SU-DHL-6 (cell line): Measurements from ENCODE around the gene SPECC1.

Experiments
- H2AFZ ChIP-seq: fragments of 200-600 bp; sonication (generic); 2 replicates; pipeline ENCODE4 v1.6.1; 2014; ENCODE audit warnings: low read depth, mild to moderate bottlenecking, moderate library complexity, mixed read lengths, antibody characterized with exemption, low read length; ENCODE audit not compliant: severe bottlenecking
- H3F3A ChIP-seq: fragments of 200-600 bp; shearing (Covaris generic); 2 replicates; pipeline ENCODE4 v1.6.0; 2016; ENCODE audit warnings: antibody characterized with exemption, mild to moderate bottlenecking; ENCODE audit not compliant: insufficient read depth
- H3K27ac ChIP-seq: fragments of 200-600 bp; sonication (generic); 2 replicates; pipeline ENCODE4 v1.5.1; 2016; ENCODE audit warnings: low read depth, mild to moderate bottlenecking, low read length, moderate library complexity, mixed read lengths
- H3K27me3 ChIP-seq: fragments of 200-600 bp; sonication (generic), shearing (Covaris generic); 2 replicates; pipeline ENCODE4 v1.6.0; 2014; ENCODE audit warnings: mild to moderate bottlenecking, low read length
- H3K36me3 ChIP-seq: fragments of 200-600 bp; sonication (generic); 2 replicates; pipeline ENCODE4 v1.6.1; 2014; ENCODE audit warnings: mild to moderate bottlenecking, low read length, mixed read lengths
- H3K4me2 ChIP-seq: fragments of 300-600, 200-600 bp; shearing (Covaris generic), sonication (generic); 2 replicates; pipeline ENCODE4 v1.6.0; 2014; ENCODE audit warnings: low read length, low read depth, mild to moderate bottlenecking; ENCODE audit not compliant: poor library complexity, severe bottlenecking
- H3K4me3 ChIP-seq: fragments of 200-600 bp; sonication (generic); 2 replicates; pipeline ENCODE4 v1.5.1; 2014; ENCODE audit warnings: antibody characterized with exemption, low read length, mild to moderate bottlenecking, mixed read lengths; ENCODE audit not compliant: insufficient read depth, poor library complexity, severe bottlenecking
- H3K79me2 ChIP-seq: fragments of 200-600 bp; sonication (generic); 2 replicates; pipeline ENCODE4 v1.6.1; 2014; ENCODE audit warnings: mild to moderate bottlenecking, low read length, moderate library complexity; ENCODE audit not compliant: insufficient read depth
- H3K9ac ChIP-seq: fragments of 200-600 bp; sonication (generic); 2 replicates; pipeline ENCODE4 v1.7.0; 2014; ENCODE audit warnings: mild to moderate bottlenecking, low read length
- H3K9me2 ChIP-seq: fragments of 200-600 bp; sonication (generic); replicated peaks from 2 replicates; pipeline ENCODE4 v1.6.1; 2014; ENCODE audit warnings: low read length; ENCODE audit not compliant: insufficient read depth
- H3K9me3 ChIP-seq: fragments of 200-600 bp; sonication (generic); 2 replicates; pipeline ENCODE4 v1.6.1; 2014; ENCODE audit warnings: low read length, mixed read lengths; ENCODE audit not compliant: insufficient read depth
- H4K20me1 ChIP-seq: fragments of 200-600 bp; sonication (generic); 2 replicates; pipeline ENCODE4 v1.6.1; 2014; ENCODE audit warnings: low read depth, mild to moderate bottlenecking, antibody characterized with exemption, low read length, moderate library complexity, mixed read lengths
- CTCF ChIP-seq: fragments of 200-600 bp; sonication (generic); IDR thresholded peaks from one replicate; pipeline ENCODE4 v1.5.1; 2017; ENCODE audit warnings: antibody characterized with exemption, mild to moderate bottlenecking, low read length, moderate library complexity; ENCODE audit not compliant: insufficient read depth, poor library complexity, severe bottlenecking
- EZH2phosphoT487 ChIP-seq: fragments of 200-600 bp; sonication (generic), shearing (Covaris generic); conservative IDR thresholded peaks from 2 replicates; pipeline ENCODE4 v1.6.1; 2018; ENCODE audit warnings: mild to moderate bottlenecking, antibody characterized with exemption, low read length, moderate library complexity, mixed read lengths

Gene SPECC1

GRCh38 chr17:20306924-20307323 is 297.8 kb downstream of the SPECC1 start:
- Histone ChIP-seq H3K79me2 (no peaks in the 10 kb centered on the region), H3K9me2 (no peaks in the 10 kb centered on the region), H3K4me3 (no peak overlapping the region), H3K27me3 (no peaks in the 10 kb centered on the region), H3K9me3 (0 out of 2 replicates have a peak, but pooled peaks cover 9% of the 10 kb centered on the region), H3F3A (no peaks in the 10 kb centered on the region), H3K27ac (no peak overlapping the region), H4K20me1 (no peaks in the 10 kb centered on the region), H3K4me2 (no peak overlapping the region), H3K36me3 (no peaks in the 10 kb centered on the region), H3K9ac (no peak overlapping the region), H2AFZ (no peak overlapping the region)
- no peak for TF ChIP-seq CTCF
- TF ChIP-seq EZH2phosphoT487, result no peak

- H3K27me3 ChIP-seq, result no peaks in the 10 kb centered on the region
- no peaks in the 10 kb centered on the region for H3K79me2 ChIP-seq
- no peaks in the 10 kb centered on the region for H3K36me3 ChIP-seq
- no peak overlapping the region for H2AFZ ChIP-seq
- H3K27ac ChIP-seq, result no peak overlapping the region
- H3K9ac ChIP-seq, result no peak overlapping the region
- H3K9me2 ChIP-seq, result no peaks in the 10 kb centered on the region
- H3F3A ChIP-seq, result no peaks in the 10 kb centered on the region
- no peak overlapping the region for H3K4me2 ChIP-seq
- TF ChIP-seq CTCF, result no peak
- TF ChIP-seq EZH2phosphoT487, result no peak
- H3K9me3 ChIP-seq, result 0 out of 2 replicates have a peak, but pooled peaks cover 9% of the 10 kb centered on the region
- no peak overlapping the region for H3K4me3 ChIP-seq
- H4K20me1 ChIP-seq, result no peaks in the 10 kb centered on the region
These were observed 298.3 kb downstream of the SPECC1 start for GRCh38 chr17:20307326-20307910.

- Histone ChIP-seq H3K9me3 (0 out of 2 replicates have a peak, but pooled peaks cover 9% of the 10 kb centered on the region), H4K20me1 (no peaks in the 10 kb centered on the region), H3K27ac (no peak overlapping the region), H3F3A (no peaks in the 10 kb centered on the region), H3K27me3 (no peaks in the 10 kb centered on the region), H3K4me3 (no peak overlapping the region), H3K9me2 (no peaks in the 10 kb centered on the region), H3K36me3 (no peaks in the 10 kb centered on the region), H2AFZ (no peak overlapping the region), H3K4me2 (no peak overlapping the region), H3K9ac (no peak overlapping the region), H3K79me2 (no peaks in the 10 kb centered on the region)
- TF ChIP-seq EZH2phosphoT487 (no peak), CTCF (no peak)
These were observed 301.3 kb downstream of the SPECC1 start for GRCh38 chr17:20310481-20310880.
